ENCODE data around the gene FOSL2.

Gene FOSL2

GRCh38 chr2:28419003-28419402 is 26.3 kb downstream of the FOSL2 start:
- H3K27ac ChIP-seq, result no peak overlapping the region
- in situ Hi-C loops (cut with HindIII; ENCODE audit: low pct_ligation_motif_present, low sequenced_read_pairs), result loop anchor here (25.0 kb wide), 1 partner anchor 657 kb away; the partner anchor contains the start of gene MRPL33
- H3K4me3 ChIP-seq (ENCODE audit: low read depth, low read length), result no peak overlapping the region
- peaks cover 21% of the 10 kb centered on the region for H3K36me3 ChIP-seq (replicated peaks)
- no peaks in the 10 kb centered on the region for H3K27me3 ChIP-seq (replicated peaks)
- no peak for TF ChIP-seq CTCF (IDR thresholded peaks at IDR 0.05; ENCODE audit: low read depth, low read length, missing control alignments)
- no peak for DNase-seq

DNA sequence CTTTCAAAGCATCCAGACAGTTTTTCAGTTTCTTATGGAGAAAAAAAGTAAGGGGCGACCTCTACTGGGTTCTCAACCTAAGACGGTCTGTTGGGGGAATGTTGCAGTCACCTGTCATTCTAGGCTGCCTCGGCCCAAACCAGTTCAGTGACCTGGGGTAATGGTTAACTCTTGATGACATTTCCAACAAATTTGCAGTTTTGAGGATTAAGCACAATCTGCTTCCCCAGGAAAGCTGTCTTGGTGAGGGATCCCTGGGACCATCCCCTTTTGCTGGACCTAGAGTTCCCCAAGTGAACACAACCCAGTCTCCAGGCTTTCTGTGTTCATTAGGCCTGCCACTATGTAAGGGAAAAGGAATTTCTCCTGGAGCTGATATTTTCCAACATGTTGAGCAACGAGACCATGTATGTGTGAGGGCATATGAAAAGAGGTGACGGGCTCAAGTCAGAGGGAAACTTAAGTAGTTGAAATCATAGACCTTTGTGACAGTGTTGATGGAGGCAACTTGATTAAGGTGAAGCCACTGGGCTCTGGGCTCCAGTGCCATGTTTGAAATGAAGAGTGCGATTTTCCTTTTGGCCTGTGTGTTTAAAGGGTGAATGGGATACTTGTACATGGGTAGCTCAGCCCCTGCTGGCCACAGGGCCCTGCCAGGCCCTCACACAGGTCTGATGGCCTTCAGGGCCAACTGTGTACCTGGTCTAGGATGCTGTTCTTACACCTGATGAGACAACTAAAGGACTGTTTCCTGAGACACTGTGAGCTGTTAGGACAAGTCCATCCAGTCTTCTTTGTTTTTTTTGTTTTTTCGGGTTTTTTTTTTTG is 27.0 kb downstream of the FOSL2 start:
- H3K27ac ChIP-seq, result no peak overlapping the region
- in situ Hi-C loops (cut with HindIII; ENCODE audit: low pct_ligation_motif_present, low sequenced_read_pairs), result loop anchor here (25.0 kb wide), 1 partner anchor 657 kb away; the partner anchor contains the start of gene MRPL33
- peak; percentile 19 for TF ChIP-seq CTCF (IDR thresholded peaks at IDR 0.05; ENCODE audit: low read depth, low read length, missing control alignments)
- DNase-seq, result no peak
- H3K36me3 ChIP-seq (replicated peaks), result peaks cover 16% of the 10 kb centered on the region
- H3K4me3 ChIP-seq (ENCODE audit: low read depth, low read length), result no peak overlapping the region
- no peaks in the 10 kb centered on the region for H3K27me3 ChIP-seq (replicated peaks)

GRCh38 chr2:28420722-28421121 is 28.1 kb downstream of the FOSL2 start:
- H3K27me3 ChIP-seq (replicated peaks), result no peaks in the 10 kb centered on the region
- H3K27ac ChIP-seq, result no peak overlapping the region
- TF ChIP-seq CTCF (IDR thresholded peaks at IDR 0.05; ENCODE audit: low read depth, low read length, missing control alignments), result no peak
- DNase-seq, result no peak
- no peak overlapping the region for H3K4me3 ChIP-seq (ENCODE audit: low read depth, low read length)
- peaks cover 5% of the 10 kb centered on the region for H3K36me3 ChIP-seq (replicated peaks)
- in situ Hi-C loops (cut with HindIII; ENCODE audit: low pct_ligation_motif_present, low sequenced_read_pairs), result loop anchor here (25.0 kb wide), 1 partner anchor 658 kb away; the partner anchor contains the start of gene MRPL33

- in situ Hi-C loops (cut with HindIII; ENCODE audit: low pct_ligation_motif_present, low sequenced_read_pairs), result loop anchor here (25.0 kb wide), 1 partner anchor 661 kb away; the partner anchor contains the start of gene MRPL33
- Histone ChIP-seq H3K27me3 (replicated peaks) (no peaks in the 10 kb centered on the region), H3K27ac (peak overlapping the region; percentile 12), H3K36me3 (replicated peaks) (peaks cover 2% of the 10 kb centered on the region), H3K4me3 (ENCODE audit: low read depth, low read length) (no peak overlapping the region)
- no peak for DNase-seq
- no peak for TF ChIP-seq CTCF (IDR thresholded peaks at IDR 0.05; ENCODE audit: low read depth, low read length, missing control alignments)
Measured at GRCh38 chr2:28422908-28423741, 30.5 kb downstream of the FOSL2 start.

DNA sequence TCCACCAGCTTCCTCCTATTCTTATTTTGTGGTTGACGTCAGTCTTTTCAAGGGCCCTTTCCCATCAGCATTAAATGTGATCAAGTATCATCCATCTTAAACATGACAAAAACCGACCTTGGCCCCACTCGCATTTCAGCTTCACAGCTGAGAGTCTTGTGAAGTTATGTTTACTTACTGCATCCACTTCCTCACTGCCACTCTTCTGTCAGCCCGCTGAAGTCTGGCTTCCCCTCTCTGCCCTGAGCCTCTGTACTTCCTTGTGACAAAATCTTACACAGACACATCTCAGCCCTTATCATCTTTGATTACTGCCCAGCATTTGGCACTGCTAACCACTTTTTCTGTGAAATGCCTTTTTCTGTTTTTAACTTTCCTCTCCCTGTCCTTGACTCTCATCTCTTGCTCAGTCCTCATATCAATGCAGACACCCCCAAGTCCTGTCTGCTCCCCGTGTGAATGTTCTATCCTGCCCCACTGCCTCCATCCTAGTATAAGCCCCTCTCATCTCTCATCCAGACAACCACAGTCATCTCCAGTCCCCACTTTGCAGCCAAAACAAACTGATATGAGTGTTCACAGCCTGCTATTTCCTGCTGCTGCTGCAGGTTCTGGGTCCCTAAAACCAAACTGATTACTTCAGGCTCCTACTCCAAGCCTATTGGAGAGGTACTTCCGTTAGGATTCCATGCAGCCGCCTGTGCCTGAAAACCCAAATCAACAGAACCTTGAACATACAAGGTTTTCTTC is 31.4 kb downstream of the FOSL2 start:
- peak; percentile 52 for DNase-seq
- in situ Hi-C loops (cut with HindIII; ENCODE audit: low pct_ligation_motif_present, low sequenced_read_pairs), result loop anchor here (25.0 kb wide), 1 partner anchor 662 kb away; the partner anchor contains the start of gene MRPL33
- Histone ChIP-seq H3K27ac (peak overlapping the region; percentile 12), H3K4me3 (ENCODE audit: low read depth, low read length) (no peak overlapping the region), H3K36me3 (replicated peaks) (no peaks in the 10 kb centered on the region), H3K27me3 (replicated peaks) (no peaks in the 10 kb centered on the region)
- TF ChIP-seq CTCF (IDR thresholded peaks at IDR 0.05; ENCODE audit: low read depth, low read length, missing control alignments), result no peak

Data from brain microvascular endothelial cell (primary cell).